NB4 (cell line): Measurements from ENCODE around the gene TGFBR1.

ENCODE experiments used
- DNase-seq: peaks from one replicate; pipeline ENCODE4 v3.0.0; 2010; ENCODE audit warnings: low read depth
- H3K4me3 ChIP-seq: one replicate; pipeline ENCODE4 v1.5.1; 2011; ENCODE audit warnings: mild to moderate bottlenecking, low read depth, low read length, moderate library complexity
- MYC ChIP-seq: IDR thresholded peaks from 2 replicates; pipeline ENCODE4 v1.6.1; 2011; ENCODE audit warnings: low read depth, low read length
- POLR2A ChIP-seq: IDR thresholded peaks from 2 replicates; pipeline ENCODE4 v1.6.1; 2011; ENCODE audit warnings: mild to moderate bottlenecking; ENCODE audit not compliant: insufficient read length; ENCODE audit errors: extremely low read depth
- TF ChIP-seq, protein P1 (sequence below): IDR thresholded peaks from one replicate; pipeline ENCODE4 v1.5.1; 2012; ENCODE audit warnings: low read depth, low read length
- TF ChIP-seq, protein P2 (sequence below): IDR thresholded peaks from 2 replicates; pipeline ENCODE4 v1.6.1; 2011; ENCODE audit warnings: low read depth, low read length

The TGFBR1 gene

DNA sequence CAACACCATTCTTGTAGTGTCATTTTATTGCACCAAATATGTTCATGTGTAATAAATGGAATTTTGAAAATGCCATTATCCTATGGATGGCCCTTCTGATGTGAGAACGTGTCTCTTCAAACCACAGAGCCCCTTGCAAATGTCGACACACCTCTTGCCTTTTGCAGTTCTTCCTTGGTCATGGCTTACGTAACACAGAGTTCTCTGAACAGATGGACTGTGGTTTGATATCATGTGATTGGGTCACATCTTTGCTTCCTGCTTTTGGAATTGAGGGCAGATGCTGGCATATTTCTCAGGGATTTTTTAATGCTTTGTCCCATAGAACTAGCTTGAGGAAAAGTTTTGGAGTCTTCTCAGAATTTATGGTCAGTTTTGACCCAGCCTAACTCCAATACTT is 4.6 kb downstream of the TGFBR1 start:
- DNase-seq, result peak; percentile 93
- TF ChIP-seq MYC (peak; percentile 58), POLR2A (no peak)
- TF ChIP-seq, protein P1, sequence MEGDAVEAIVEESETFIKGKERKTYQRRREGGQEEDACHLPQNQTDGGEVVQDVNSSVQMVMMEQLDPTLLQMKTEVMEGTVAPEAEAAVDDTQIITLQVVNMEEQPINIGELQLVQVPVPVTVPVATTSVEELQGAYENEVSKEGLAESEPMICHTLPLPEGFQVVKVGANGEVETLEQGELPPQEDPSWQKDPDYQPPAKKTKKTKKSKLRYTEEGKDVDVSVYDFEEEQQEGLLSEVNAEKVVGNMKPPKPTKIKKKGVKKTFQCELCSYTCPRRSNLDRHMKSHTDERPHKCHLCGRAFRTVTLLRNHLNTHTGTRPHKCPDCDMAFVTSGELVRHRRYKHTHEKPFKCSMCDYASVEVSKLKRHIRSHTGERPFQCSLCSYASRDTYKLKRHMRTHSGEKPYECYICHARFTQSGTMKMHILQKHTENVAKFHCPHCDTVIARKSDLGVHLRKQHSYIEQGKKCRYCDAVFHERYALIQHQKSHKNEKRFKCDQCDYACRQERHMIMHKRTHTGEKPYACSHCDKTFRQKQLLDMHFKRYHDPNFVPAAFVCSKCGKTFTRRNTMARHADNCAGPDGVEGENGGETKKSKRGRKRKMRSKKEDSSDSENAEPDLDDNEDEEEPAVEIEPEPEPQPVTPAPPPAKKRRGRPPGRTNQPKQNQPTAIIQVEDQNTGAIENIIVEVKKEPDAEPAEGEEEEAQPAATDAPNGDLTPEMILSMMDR, result no peak
- TF ChIP-seq, protein P2, sequence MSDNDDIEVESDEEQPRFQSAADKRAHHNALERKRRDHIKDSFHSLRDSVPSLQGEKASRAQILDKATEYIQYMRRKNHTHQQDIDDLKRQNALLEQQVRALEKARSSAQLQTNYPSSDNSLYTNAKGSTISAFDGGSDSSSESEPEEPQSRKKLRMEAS, result peak; percentile 65
- H3K4me3 ChIP-seq, result peak overlapping the region; percentile 80

DNA sequence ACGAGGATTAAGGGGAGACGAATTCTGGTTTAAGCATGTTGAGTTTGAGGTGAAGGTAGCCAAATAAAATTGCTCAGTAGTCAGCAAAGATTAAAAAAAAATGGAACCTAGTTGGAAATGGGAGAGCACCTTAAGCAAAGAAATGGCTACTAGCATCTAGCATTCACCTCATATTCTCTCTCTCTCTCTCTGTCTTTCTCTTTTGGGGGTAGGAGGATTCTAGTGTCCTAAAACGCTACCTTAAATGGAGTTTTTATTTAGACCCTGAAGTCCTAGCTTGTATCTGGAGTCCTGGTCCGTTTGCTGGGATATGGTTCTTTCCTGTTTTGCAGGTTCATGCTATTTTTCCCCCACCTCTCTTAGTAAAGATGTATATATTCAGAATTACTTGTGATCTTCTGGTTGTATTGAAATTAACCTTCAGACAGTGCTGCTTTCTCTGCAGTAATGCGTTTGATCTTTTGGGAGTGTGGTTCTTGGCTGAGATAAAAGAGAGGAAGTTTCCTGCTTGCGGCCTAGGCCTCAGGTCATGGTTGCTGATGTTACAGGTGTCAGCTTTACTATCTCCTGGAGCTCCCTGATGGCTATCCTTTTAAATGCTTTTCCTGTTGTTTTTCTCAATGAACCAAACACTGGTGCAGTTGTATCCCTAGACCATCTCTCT is 8.0 kb downstream of the TGFBR1 start:
- DNase-seq, result no peak
- no peak overlapping the region for H3K4me3 ChIP-seq
- TF ChIP-seq, protein P1, result no peak
- no peak for TF ChIP-seq POLR2A
- TF ChIP-seq, protein P2, result no peak
- TF ChIP-seq MYC, result no peak

DNA sequence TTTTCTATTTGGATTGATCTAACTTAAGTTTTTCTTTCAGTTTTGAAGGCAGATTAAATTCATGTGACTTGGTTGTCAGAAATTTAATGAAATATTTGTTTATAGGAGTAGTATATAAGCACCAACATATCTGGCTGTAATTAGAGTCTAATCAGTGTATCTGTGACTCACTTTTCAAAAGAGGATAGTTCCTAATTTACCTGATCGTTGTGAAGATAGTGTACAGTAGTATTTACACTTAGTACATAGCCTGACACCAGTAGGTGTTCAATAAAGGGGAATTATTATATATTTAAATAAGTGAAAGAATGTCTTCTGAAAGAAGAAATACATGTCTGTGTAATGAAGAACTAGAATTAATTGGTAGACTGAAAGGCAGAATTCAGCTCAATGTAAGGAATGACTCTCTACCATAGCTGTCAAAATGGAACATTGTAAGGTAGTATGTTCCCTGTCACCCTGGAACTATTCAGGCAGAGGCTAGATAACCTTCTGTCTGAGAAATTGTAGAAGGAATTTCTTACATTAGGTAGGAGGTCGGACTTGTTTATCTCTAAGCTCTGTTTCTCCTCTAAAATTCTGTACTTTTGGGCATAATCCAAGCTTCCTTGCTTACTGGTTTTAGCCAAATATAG is 8.6 kb downstream of the TGFBR1 start:
- TF ChIP-seq, protein P1, result no peak
- no peak for TF ChIP-seq MYC
- TF ChIP-seq, protein P2, result no peak
- TF ChIP-seq POLR2A, result no peak
- H3K4me3 ChIP-seq, result no peak overlapping the region
- no peak for DNase-seq

DNA sequence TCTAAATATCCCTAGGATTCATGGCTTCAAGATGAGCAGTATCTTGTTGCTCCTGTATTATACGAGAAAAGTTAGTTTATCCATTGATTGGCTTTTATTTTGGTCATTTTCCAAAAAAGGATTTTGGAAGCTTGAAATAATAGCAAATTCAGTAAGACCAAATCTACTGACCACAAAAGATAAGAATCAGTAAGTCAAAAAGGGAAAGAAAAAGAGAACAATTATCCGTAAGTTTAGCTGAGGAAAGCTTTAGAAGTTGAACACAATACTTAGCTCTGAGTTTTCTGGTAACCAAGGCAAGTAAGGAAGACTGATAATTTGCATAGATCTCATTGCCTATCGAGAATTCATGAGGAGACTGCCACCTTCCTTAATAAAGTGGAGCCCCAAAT is 9.1 kb downstream of the TGFBR1 start:
- DNase-seq, result no peak
- H3K4me3 ChIP-seq, result no peak overlapping the region
- TF ChIP-seq, protein P1, result no peak
- TF ChIP-seq, protein P2, result no peak
- no peak for TF ChIP-seq MYC
- TF ChIP-seq POLR2A, result no peak

DNA sequence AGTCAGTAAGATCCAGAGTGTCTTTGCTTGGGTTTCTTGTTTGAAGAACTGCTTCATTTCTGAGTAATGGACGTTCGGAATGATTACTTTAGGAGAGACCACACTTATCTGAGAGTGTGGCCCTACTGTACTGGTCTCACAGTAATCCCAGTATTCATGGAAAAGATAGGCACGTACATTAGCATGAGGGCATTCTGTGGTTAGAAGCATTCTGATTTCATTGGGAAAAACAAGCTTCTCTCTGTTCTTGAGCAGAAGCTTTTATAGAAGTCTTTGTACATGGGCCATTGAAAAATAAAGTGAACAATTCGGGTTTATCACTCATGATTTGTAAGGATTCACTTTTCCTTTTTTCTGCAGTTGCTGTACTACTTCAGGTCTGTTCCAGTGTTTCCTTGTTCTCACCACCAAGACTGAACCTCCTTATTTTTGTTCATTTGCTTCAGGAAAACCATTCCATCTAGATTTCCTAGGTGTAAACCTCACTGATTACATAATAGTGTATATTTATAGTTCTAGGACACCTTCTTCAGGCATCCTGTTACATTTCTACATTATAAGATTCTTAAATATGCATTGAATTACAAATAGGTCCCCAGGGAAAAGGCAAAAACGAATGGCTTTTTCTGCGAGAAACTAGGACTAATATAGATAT is 10.1 kb downstream of the TGFBR1 start:
- no peak for TF ChIP-seq POLR2A
- TF ChIP-seq, protein P1, result no peak
- TF ChIP-seq, protein P2, result no peak
- TF ChIP-seq MYC, result no peak
- DNase-seq, result no peak
- no peak overlapping the region for H3K4me3 ChIP-seq
